VCaP (cell line): ENCODE results near the gene PHAF1.
A peak's percentile ranks its signal among the peaks of the same experiment; 100 is the strongest.

Source experiments
- H3K27ac ChIP-seq: fragments of 450-650 bp; 2 replicates; pipeline ENCODE4 v1.5.1; 2017
- TF ChIP-seq, protein P1 (sequence below): fragments of 450-650 bp; conservative IDR thresholded peaks from 2 replicates; pipeline ENCODE4 v1.5.1; 2017; ENCODE audit warnings: mild to moderate bottlenecking, moderate library complexity

Gene PHAF1

DNA sequence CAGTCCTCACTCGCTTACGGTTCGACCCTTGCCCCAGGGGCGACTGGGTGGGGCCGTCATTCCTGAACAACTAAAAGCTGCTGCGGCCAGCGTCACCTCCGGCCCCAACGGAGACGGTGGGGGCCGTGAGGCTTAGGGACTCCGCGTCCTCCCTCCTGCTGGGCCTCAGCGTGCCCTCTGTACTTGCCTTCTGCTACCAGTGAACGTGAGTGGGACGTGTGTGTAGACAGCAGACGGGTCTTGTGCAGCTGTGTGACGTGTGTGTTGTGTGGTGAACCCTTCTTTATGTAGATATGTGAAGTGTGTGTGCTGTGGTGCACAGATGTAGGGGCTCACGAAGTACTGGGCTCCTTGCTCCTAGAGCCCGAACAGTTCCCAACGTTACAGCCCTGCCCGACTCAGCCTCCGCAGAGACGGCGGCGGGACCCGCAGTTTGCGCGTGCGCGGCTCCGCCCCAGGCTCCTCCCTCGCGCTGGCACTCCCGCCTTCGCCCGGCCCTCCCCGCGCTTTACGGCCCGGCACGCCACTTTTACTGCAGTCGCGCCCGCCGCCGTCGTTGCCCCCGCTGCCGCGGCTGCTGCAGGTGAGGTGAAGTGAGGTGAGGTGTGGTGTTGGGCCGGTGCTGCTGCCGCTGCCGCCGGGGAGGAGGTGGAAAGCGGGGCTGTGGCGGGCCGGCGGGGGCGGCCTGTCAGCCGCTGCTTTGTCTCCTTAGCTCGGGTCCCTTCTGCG is at the start of gene PHAF1:
Gene PHAF1, plus strand, starts transcription at position 535 of the 729 bp plus-strand sequence. CDS start 235 bp downstream, outside the sequence.
- peak within 1 kb of the TSS; percentile 77 for H3K27ac ChIP-seq
- TF ChIP-seq, protein P1, sequence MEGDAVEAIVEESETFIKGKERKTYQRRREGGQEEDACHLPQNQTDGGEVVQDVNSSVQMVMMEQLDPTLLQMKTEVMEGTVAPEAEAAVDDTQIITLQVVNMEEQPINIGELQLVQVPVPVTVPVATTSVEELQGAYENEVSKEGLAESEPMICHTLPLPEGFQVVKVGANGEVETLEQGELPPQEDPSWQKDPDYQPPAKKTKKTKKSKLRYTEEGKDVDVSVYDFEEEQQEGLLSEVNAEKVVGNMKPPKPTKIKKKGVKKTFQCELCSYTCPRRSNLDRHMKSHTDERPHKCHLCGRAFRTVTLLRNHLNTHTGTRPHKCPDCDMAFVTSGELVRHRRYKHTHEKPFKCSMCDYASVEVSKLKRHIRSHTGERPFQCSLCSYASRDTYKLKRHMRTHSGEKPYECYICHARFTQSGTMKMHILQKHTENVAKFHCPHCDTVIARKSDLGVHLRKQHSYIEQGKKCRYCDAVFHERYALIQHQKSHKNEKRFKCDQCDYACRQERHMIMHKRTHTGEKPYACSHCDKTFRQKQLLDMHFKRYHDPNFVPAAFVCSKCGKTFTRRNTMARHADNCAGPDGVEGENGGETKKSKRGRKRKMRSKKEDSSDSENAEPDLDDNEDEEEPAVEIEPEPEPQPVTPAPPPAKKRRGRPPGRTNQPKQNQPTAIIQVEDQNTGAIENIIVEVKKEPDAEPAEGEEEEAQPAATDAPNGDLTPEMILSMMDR = no peak

DNA sequence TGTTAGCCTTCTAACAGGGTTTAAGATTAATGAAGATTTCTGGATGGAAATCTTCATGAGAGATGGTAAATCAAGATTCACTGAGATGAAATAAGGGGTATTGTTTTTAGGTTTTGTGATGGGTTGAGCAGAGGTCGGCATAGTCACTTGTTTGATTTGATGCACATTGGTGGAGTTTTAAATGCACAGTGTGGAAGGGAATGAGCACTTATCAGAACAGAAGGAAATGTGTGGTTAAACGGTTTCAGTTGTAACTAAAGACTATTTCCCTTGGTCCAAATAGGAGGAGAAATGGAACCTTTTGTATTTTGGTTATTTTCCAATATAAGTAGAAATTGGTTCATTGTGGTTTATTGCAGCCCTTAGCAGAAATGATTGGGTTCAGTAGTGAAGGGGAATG is 46.7 kb upstream of the PHAF1 start:
- TF ChIP-seq, protein P1 = no peak
- H3K27ac ChIP-seq = no peak overlapping the region

DNA sequence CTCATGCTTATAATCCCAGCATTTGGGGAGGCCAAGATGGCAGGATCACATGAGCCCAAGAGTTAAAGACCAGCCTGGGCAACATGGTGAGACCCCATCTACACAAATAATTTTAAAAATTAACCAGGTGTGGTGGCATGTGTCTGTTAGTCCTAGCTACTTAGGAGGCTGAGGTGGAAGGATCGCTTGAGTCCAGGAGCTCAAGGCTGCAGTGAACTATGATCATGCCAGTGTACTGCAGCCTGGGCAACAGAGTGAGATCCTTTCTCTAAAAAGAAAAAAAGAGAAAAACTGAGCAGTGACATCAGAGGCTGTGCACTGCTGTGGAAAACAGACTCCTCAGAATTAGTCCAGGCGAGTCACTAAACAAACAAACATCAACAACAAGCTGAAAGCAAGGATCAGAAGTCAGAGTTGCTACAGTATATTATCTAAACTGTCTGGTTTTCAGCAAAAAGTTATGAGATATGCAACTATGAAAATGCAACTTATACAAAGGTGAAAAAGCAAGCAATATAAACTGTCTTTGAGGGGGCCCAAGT is 41.5 kb upstream of the PHAF1 start:
- no peak overlapping the region for H3K27ac ChIP-seq
- TF ChIP-seq, protein P1 = no peak

DNA sequence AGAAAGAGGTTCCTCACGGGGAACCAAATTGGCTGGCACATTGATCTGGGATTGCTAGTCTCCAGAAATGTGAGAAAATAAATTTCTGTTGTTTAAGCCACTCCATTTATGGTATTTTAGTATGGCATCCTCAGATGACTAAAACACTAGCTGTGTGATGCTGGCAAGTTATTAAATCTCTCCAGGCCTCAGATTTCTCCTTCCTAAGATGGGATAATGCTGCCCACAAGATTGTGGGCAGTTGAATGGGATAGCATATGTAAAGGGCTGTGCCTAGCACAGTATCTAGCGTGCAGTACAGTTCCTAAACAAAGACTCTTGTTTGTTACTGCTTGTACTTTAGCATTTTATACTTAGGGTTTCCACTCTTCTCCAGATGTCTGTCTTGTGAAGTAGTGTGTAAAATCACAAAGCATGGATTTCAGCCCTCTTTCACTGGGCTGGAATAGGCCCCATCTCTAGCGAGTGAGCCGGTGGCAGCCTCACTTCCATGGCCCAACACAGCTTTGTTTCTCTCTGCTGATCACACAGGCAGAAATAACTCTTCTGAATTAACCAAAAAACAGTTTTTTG is 38.2 kb upstream of the PHAF1 start:
- no peak overlapping the region for H3K27ac ChIP-seq
- TF ChIP-seq, protein P1 = no peak

DNA sequence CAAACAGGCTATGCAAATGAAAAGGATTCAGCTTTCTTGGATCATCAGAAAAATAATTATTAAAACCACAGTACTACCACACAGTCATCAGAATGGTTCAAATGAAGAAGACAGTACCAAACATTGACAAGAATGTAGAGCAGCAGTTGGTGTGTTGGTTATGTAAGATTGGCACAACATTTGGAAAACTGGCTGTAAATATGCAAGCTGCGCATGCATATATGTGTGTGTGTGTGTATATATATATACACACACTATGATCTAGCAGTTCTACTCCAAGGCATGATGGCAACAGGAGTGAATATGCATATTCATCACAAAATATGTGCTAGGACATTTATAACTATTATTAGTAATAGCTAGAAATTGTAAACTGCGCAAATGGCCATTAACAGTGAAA is 34.4 kb upstream of the PHAF1 start:
- H3K27ac ChIP-seq = no peak overlapping the region
- TF ChIP-seq, protein P1 = no peak

DNA sequence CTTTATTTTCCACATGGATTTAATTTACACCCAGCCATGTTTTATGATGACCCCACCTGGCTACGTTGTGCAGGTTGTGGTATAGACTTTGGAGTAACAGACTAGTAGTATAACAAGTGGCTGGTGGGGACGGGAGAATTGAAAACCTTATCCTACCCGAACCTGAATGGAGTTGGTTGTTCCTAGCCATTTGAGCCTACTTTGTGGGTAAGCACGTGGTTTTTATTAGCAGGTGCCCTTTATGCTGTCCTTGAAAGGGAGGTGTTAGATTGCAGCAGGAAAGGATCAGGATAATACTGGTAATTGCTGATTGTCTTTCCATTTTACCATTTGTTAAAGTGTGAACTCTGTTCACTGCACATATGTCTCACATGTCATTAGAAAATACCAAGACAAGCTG is 31.9 kb upstream of the PHAF1 start:
- H3K27ac ChIP-seq = no peak overlapping the region
- TF ChIP-seq, protein P1 = no peak

DNA sequence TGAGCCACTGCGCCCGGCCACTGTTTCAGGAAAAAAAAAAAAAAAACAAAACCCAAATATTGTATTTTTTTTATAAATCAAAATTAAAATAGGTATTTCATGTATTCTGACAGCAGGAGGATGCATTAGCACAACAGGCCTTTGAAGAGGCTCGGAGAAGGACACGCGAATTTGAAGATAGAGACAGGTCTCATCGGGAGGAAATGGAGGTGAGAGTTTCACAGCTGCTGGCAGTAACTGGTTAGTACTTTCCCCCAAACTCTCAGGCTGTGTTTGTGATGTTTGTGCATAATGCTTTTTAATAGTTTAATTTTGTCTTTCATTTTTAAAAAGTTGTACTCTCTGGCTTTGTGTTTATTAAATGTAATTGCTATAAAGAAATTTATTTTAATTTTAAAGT is 27.6 kb upstream of the PHAF1 start:
- H3K27ac ChIP-seq = no peak overlapping the region
- TF ChIP-seq, protein P1 = no peak
